ENCODE measurements around the gene RNU6-1.

RNU6-1 gene

GRCh38 chr15:67880651-67881182 is 40.9 kb upstream of the RNU6-1 start:
- Histone ChIP-seq H3K36me3 (ENCODE audit: insufficient read depth) (no peaks in the 10 kb centered on the region), H3K27ac (no peak overlapping the region), H3K4me1 (ENCODE audit: low read depth, poor library complexity, severe bottlenecking) (peaks cover 10% of the 10 kb centered on the region), H3K4me3 (IDR thresholded peaks at IDR 0.05; ENCODE audit: insufficient read depth, low read depth, low read length) (no peak overlapping the region), H3K79me2 (ENCODE audit: insufficient read depth, low read depth) (no peaks in the 10 kb centered on the region), H3K27me3 (ENCODE audit: insufficient read depth, low read depth) (no peaks in the 10 kb centered on the region; the same call in 1 of the 2 replicates), H3K4me2 (no peak overlapping the region), H3K9ac (no peak overlapping the region), H4K20me1 (ENCODE audit: insufficient read depth) (no peaks in the 10 kb centered on the region), H2AFZ (ENCODE audit: low read depth) (no peak overlapping the region)
- no peak for TF ChIP-seq CTCF (conservative IDR thresholded peaks at IDR 0.05; ENCODE audit: low read depth, low read length)

- no peaks in the 10 kb centered on the region for H3K36me3 ChIP-seq (ENCODE audit: insufficient read depth)
- H3K4me3 ChIP-seq (IDR thresholded peaks at IDR 0.05; ENCODE audit: insufficient read depth, low read depth, low read length): no peak overlapping the region
- H3K9ac ChIP-seq: no peak overlapping the region
- no peak overlapping the region for H3K4me2 ChIP-seq
- no peak overlapping the region for H3K27ac ChIP-seq
- no peak overlapping the region for H2AFZ ChIP-seq (ENCODE audit: low read depth)
- no peak for TF ChIP-seq CTCF (conservative IDR thresholded peaks at IDR 0.05; ENCODE audit: low read depth, low read length)
- no peaks in the 10 kb centered on the region for H4K20me1 ChIP-seq (ENCODE audit: insufficient read depth)
- peaks cover 4% of the 10 kb centered on the region for H3K4me1 ChIP-seq (ENCODE audit: low read depth, poor library complexity, severe bottlenecking)
- no peaks in the 10 kb centered on the region for H3K27me3 ChIP-seq (ENCODE audit: insufficient read depth, low read depth)
- H3K79me2 ChIP-seq (ENCODE audit: insufficient read depth, low read depth): no peaks in the 10 kb centered on the region
Observed at GRCh38 chr15:67879440-67880129, 39.7 kb upstream of the RNU6-1 start.

- no peaks in the 10 kb centered on the region for H3K4me1 ChIP-seq (ENCODE audit: low read depth, poor library complexity, severe bottlenecking)
- no peak for TF ChIP-seq CTCF (conservative IDR thresholded peaks at IDR 0.05; ENCODE audit: low read depth, low read length)
- H3K27me3 ChIP-seq (ENCODE audit: insufficient read depth, low read depth): no peaks in the 10 kb centered on the region
- H3K79me2 ChIP-seq (ENCODE audit: insufficient read depth, low read depth): no peaks in the 10 kb centered on the region
- no peak overlapping the region for H2AFZ ChIP-seq (ENCODE audit: low read depth)
- no peak overlapping the region for H3K27ac ChIP-seq
- H3K36me3 ChIP-seq (ENCODE audit: insufficient read depth): no peaks in the 10 kb centered on the region
- no peak overlapping the region for H3K9ac ChIP-seq
- H4K20me1 ChIP-seq (ENCODE audit: insufficient read depth): no peaks in the 10 kb centered on the region
- no peak overlapping the region for H3K4me3 ChIP-seq (IDR thresholded peaks at IDR 0.05; ENCODE audit: insufficient read depth, low read depth, low read length)
- H3K4me2 ChIP-seq: no peak overlapping the region
Observed at GRCh38 chr15:67878712-67879206, 38.9 kb upstream of the RNU6-1 start.

GRCh38 chr15:67873777-67874176 is 33.9 kb upstream of the RNU6-1 start:
- Histone ChIP-seq H3K9ac (no peak overlapping the region), H3K79me2 (ENCODE audit: insufficient read depth, low read depth) (no peaks in the 10 kb centered on the region), H3K4me1 (ENCODE audit: low read depth, poor library complexity, severe bottlenecking) (no peaks in the 10 kb centered on the region), H4K20me1 (ENCODE audit: insufficient read depth) (no peaks in the 10 kb centered on the region), H3K27ac (no peak overlapping the region), H2AFZ (ENCODE audit: low read depth) (no peak overlapping the region), H3K27me3 (ENCODE audit: insufficient read depth, low read depth) (no peaks in the 10 kb centered on the region), H3K36me3 (ENCODE audit: insufficient read depth) (no peaks in the 10 kb centered on the region), H3K4me2 (no peak overlapping the region), H3K4me3 (IDR thresholded peaks at IDR 0.05; ENCODE audit: insufficient read depth, low read depth, low read length) (no peak overlapping the region)
- TF ChIP-seq CTCF (conservative IDR thresholded peaks at IDR 0.05; ENCODE audit: low read depth, low read length): no peak
